Loucy (cell line): ENCODE data around the gene U2AF2.

ENCODE experiments used
- H2AFZ ChIP-seq: fragments of 200-600 bp; sonication (generic); 2 replicates; pipeline ENCODE4 v1.6.0; 2016; ENCODE audit warnings: antibody characterized with exemption, mild to moderate bottlenecking, low read length, moderate library complexity
- H3F3A ChIP-seq: fragments of 200-600 bp; 2 replicates; pipeline ENCODE4 v1.6.0; 2016; ENCODE audit warnings: antibody characterized with exemption, low read depth, mild to moderate bottlenecking
- H3K27me3 ChIP-seq: fragments of 200-600 bp; sonication (generic); 2 replicates; pipeline ENCODE4 v1.6.1; 2014; ENCODE audit warnings: low read length, mild to moderate bottlenecking; ENCODE audit not compliant: insufficient read depth, poor library complexity, severe bottlenecking
- H3K36me3 ChIP-seq: fragments of 200-600 bp; sonication (generic); 2 replicates; pipeline ENCODE4 v1.6.1; 2016; ENCODE audit warnings: low read length; ENCODE audit not compliant: insufficient read depth
- H3K4me1 ChIP-seq: fragments of 200-600 bp; sonication (generic); 2 replicates; pipeline ENCODE4 v1.5.1; 2014; ENCODE audit warnings: low read length, mild to moderate bottlenecking; ENCODE audit not compliant: insufficient read depth, poor library complexity, severe bottlenecking
- H3K4me2 ChIP-seq: fragments of 200-600 bp; sonication (generic); 2 replicates; pipeline ENCODE4 v1.6.0; 2014; ENCODE audit warnings: antibody characterized with exemption, low read length, low read depth, mild to moderate bottlenecking; ENCODE audit not compliant: poor library complexity, severe bottlenecking
- H3K4me3 ChIP-seq: fragments of 200-600 bp; sonication (generic); 2 replicates; pipeline ENCODE4 v1.5.1; 2014; ENCODE audit warnings: low read length, mild to moderate bottlenecking, mixed read lengths; ENCODE audit not compliant: poor library complexity, severe bottlenecking
- H3K79me2 ChIP-seq: fragments of 200-600 bp; sonication (generic); 2 replicates; pipeline ENCODE4 v1.6.1; 2014; ENCODE audit warnings: low read length; ENCODE audit not compliant: insufficient read depth
- H3K9ac ChIP-seq: fragments of 200-600 bp; sonication (generic); 2 replicates; pipeline ENCODE4 v1.6.0; 2014; ENCODE audit warnings: mild to moderate bottlenecking, low read depth, low read length, moderate library complexity; ENCODE audit not compliant: poor library complexity, severe bottlenecking
- H3K9me2 ChIP-seq: fragments of 200-600 bp; sonication (generic); replicated peaks from 2 replicates; pipeline ENCODE4 v1.6.1; 2016; ENCODE audit warnings: low read depth, low read length, mixed read lengths
- H3K9me3 ChIP-seq: fragments of 200-600 bp; sonication (generic); 2 replicates; pipeline ENCODE4 v1.6.1; 2014; ENCODE audit warnings: mild to moderate bottlenecking, antibody characterized with exemption, low read length, low read depth; ENCODE audit not compliant: insufficient read depth
- H4K20me1 ChIP-seq: fragments of 200-600 bp; sonication (generic); 2 replicates; pipeline ENCODE4 v1.6.0; 2014; ENCODE audit warnings: antibody characterized with exemption, low read length, mild to moderate bottlenecking; ENCODE audit not compliant: insufficient read depth, poor library complexity, severe bottlenecking
- EZH2phosphoT487 ChIP-seq: fragments of 200-600 bp; IDR thresholded peaks from 2 replicates; pipeline ENCODE4 v1.6.1; 2018; ENCODE audit warnings: antibody characterized with exemption, mild to moderate bottlenecking, moderate library complexity, borderline replicate concordance
- TF ChIP-seq, protein P1 (sequence below): fragments of 200-600 bp; sonication (generic); conservative IDR thresholded peaks from 2 replicates; pipeline ENCODE4 v1.5.1; 2014; ENCODE audit warnings: mild to moderate bottlenecking, antibody characterized with exemption, low read length

Gene U2AF2

DNA sequence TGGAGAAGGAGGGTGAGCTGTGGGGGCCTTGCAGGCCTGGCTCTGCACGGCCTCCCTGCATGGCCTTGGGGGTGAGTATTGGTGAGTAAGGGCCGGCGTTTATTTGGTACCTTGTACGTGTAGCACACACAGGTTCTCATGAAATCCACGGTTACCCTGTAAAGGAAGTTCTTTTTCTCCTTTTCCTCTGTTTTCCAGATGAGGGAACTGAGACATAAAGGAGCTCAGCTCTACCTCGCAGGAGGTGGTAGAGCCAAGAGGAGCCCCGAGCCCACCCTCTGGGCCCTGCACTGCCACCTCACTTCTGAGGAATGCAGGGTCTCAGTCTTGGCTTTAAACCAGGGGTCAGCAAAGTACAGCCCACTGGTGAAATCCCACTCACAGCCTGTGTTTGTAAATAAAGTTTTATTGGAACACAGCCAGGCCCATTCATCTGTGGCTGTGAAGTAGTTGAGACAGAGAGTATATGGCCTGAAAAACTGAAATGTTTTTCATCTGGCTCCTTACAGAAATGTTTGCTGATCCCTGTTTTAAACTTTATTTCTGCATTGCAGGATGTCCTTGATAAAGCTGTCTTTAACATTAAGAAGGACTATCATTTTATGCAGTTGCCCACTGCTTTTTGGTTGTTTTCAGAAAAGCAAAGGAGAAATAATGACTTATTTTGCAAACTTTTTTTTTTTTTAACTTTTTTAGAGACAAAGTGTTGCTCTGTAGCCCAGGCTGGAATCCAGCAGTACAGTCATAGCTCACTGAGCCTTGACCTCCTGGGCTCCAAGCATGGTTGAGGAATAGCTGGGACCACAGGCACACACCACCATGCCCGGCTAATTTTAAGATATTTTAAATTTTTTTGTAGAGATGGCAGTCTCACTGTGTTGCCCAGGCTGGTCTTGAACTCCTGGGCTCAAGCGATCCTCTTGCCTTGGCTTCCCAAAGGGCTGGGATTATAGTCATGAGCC is 26.6 kb downstream of the U2AF2 start:
- Histone ChIP-seq H3K9ac (no peak overlapping the region), H3K27me3 (no peaks in the 10 kb centered on the region), H4K20me1 (peaks cover 28% of the 10 kb centered on the region), H3F3A (no peaks in the 10 kb centered on the region), H3K36me3 (peaks cover 81% of the 10 kb centered on the region; the same call in 1 of the 2 replicates), H3K4me1 (peaks cover 4% of the 10 kb centered on the region), H2AFZ (no peak overlapping the region), H3K4me2 (no peak overlapping the region), H3K4me3 (no peak overlapping the region), H3K79me2 (peaks cover 29% of the 10 kb centered on the region; the same call in 1 of the 2 replicates), H3K9me2 (no peaks in the 10 kb centered on the region), H3K9me3 (no peaks in the 10 kb centered on the region)
- TF ChIP-seq, protein P1, sequence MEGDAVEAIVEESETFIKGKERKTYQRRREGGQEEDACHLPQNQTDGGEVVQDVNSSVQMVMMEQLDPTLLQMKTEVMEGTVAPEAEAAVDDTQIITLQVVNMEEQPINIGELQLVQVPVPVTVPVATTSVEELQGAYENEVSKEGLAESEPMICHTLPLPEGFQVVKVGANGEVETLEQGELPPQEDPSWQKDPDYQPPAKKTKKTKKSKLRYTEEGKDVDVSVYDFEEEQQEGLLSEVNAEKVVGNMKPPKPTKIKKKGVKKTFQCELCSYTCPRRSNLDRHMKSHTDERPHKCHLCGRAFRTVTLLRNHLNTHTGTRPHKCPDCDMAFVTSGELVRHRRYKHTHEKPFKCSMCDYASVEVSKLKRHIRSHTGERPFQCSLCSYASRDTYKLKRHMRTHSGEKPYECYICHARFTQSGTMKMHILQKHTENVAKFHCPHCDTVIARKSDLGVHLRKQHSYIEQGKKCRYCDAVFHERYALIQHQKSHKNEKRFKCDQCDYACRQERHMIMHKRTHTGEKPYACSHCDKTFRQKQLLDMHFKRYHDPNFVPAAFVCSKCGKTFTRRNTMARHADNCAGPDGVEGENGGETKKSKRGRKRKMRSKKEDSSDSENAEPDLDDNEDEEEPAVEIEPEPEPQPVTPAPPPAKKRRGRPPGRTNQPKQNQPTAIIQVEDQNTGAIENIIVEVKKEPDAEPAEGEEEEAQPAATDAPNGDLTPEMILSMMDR, result no peak
- TF ChIP-seq EZH2phosphoT487, result no peak

DNA sequence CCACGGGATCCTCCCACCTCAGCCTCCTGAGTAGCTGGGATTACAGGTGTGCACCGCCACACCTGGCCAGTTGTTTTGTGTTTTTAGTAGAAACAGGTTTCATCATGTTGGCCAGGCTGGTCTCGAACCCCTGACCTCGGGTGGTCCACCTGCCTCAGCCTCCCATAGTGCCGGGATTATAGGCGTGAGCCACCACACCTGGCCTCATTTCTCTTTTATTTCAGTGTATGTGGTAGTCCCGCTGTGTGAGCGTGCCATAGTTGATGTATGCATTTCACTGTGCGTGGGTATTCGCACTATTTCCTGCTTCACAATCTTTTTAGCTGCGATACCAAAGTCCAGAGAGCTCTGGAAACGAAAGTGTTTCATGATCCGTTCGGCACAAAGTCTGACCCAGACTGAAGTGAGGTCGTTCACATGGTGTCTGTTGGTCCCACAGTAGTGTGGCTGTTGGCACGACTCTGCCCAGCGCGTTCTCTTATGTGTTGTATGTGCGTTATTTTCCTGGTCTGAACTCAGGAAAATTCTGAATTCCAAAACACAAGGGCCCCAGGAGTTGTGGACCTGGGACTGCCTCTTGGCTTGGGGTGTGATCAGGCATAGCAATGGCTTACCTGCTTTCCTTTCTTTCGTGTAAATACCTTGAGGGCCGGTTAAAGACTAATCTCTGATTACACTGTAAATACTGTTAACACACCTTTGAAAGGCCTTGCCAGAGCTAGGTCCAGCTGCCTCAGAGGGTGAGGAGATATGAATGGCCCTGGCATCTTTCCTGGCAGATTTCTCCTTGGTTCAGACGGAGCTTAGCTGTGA is 28.8 kb downstream of the U2AF2 start:
- TF ChIP-seq EZH2phosphoT487, result no peak
- TF ChIP-seq, protein P1, result no peak
- no peaks in the 10 kb centered on the region for H3K27me3 ChIP-seq
- no peaks in the 10 kb centered on the region for H3F3A ChIP-seq
- H3K9me2 ChIP-seq, result no peaks in the 10 kb centered on the region
- H3K9ac ChIP-seq, result no peak overlapping the region
- H3K4me2 ChIP-seq, result no peak overlapping the region
- no peak overlapping the region for H2AFZ ChIP-seq
- peaks cover 7% of the 10 kb centered on the region; the same call in 1 of the 2 replicates for H3K79me2 ChIP-seq
- no peaks in the 10 kb centered on the region for H3K9me3 ChIP-seq
- H3K4me1 ChIP-seq, result no peaks in the 10 kb centered on the region
- peaks cover 62% of the 10 kb centered on the region; the same call in 1 of the 2 replicates for H3K36me3 ChIP-seq
- peaks cover 15% of the 10 kb centered on the region for H4K20me1 ChIP-seq
- H3K4me3 ChIP-seq, result no peak overlapping the region

DNA sequence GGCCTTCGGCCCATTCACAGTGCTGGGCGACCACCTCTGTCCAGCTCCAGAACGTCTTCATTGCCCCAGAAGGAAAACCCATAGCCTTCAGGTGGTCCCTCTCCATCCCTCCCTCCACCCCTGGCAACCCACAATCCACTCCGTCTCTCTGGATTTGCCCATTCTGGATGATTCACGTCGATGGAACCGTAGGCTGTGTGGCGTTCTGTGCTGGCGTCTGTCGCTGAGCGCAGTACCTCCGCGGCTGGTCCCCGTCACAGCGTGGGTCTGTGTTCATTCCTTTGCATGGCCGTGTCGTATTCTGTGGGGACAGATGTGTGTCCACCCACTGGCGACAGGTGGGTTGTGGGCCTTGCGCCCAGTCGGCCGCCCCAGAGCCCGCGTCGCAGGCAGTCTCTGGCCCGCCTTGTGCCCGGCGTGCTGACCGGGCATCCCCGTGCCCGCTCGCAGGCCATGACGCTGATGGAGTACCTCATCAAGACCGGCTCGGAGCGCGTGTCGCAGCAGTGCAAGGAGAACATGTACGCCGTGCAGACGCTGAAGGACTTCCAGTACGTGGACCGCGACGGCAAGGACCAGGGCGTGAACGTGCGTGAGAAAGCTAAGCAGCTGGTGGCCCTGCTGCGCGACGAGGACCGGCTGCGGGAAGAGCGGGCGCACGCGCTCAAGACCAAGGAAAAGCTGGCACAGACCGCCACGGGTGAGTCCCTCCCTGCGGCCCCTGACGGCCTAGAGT is 30.3 kb downstream of the U2AF2 start:
- Histone ChIP-seq H2AFZ (no peak overlapping the region), H3K4me1 (no peaks in the 10 kb centered on the region), H3K9me2 (no peaks in the 10 kb centered on the region), H3F3A (no peaks in the 10 kb centered on the region), H3K9me3 (no peaks in the 10 kb centered on the region), H3K4me2 (no peak overlapping the region), H3K9ac (no peak overlapping the region), H3K27me3 (no peaks in the 10 kb centered on the region), H3K4me3 (no peak overlapping the region), H3K79me2 (no peaks in the 10 kb centered on the region; the same call in 1 of the 2 replicates), H4K20me1 (peaks cover 11% of the 10 kb centered on the region), H3K36me3 (peaks cover 62% of the 10 kb centered on the region; the same call in 1 of the 2 replicates)
- TF ChIP-seq, protein P1, result no peak
- no peak for TF ChIP-seq EZH2phosphoT487
